ENCODE results near the gene OTC. TPM values are rescaled to one million over a fixed set of nuclear protein-coding genes. Genes with fewer than 3 reads are reported as not detected.
A peak's percentile ranks its signal among the peaks of the same experiment; 100 is the strongest.

The OTC gene
- total RNA-seq, 4 donors from 2014 or later, result 0.15 to 0.57 TPM; not detected in 2

DNA sequence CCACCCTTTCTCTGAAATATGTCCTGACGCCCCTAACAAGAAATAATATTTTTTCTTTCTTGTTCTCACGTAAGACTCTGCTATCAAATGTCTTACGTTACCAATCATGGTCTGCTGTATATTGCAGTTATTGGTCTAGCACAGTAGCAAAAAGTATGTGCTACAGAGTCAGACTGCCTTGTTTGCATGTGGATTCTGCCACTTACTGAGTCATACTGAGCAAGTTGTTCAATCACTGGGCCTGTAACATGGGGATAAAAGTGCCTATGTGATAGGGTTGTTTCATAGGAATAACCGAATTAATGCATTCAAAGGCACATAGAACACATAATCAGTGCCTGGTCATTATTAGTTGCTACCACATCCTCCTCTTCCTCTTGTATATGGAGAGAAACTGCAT is 39.2 kb upstream of the OTC start:
- no peak for TF ChIP-seq POLR2A (IDR thresholded peaks at IDR 0.05)
- TF ChIP-seq, protein P1, sequence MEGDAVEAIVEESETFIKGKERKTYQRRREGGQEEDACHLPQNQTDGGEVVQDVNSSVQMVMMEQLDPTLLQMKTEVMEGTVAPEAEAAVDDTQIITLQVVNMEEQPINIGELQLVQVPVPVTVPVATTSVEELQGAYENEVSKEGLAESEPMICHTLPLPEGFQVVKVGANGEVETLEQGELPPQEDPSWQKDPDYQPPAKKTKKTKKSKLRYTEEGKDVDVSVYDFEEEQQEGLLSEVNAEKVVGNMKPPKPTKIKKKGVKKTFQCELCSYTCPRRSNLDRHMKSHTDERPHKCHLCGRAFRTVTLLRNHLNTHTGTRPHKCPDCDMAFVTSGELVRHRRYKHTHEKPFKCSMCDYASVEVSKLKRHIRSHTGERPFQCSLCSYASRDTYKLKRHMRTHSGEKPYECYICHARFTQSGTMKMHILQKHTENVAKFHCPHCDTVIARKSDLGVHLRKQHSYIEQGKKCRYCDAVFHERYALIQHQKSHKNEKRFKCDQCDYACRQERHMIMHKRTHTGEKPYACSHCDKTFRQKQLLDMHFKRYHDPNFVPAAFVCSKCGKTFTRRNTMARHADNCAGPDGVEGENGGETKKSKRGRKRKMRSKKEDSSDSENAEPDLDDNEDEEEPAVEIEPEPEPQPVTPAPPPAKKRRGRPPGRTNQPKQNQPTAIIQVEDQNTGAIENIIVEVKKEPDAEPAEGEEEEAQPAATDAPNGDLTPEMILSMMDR (IDR thresholded peaks at IDR 0.05), result no peak
- Histone ChIP-seq H3K4me1 (no peaks in the 10 kb centered on the region), H3K4me3 (no peak overlapping the region), H3K36me3 (peaks cover 0 to 34% (median 0%) of the 10 kb centered on the region in 3 donors), H3K9me3 (no peaks in the 10 kb centered on the region), H3K27ac (no peak overlapping the region), H3K27me3 (no peaks in the 10 kb centered on the region)
- 75 to 97% methylated on average over 3 to 4 of the region's 4 CpGs for WGBS, 2 donors
- no peak for DNase-seq
- intact Hi-C loops (cut with DNase I), result no loop called here

DNA sequence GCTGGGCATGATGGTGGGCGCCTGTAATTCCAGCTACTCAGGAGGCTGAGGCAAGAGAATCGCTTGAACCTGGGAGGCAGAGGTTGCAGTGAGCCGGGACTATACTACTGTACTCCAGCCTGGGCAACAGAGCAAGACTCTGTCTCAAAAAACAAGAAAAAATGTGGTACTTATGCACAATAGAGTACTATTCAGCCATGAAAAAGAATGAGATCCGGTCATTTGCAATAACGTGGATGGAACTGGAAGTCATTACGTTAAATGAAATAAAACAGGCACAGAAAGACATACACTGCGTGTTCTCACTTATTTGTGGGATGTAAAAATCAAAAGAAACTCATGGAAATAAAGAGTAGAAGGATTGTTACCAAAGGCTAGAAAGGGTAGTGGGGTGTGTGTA is 37.2 kb upstream of the OTC start:
- H3K4me3 ChIP-seq, result no peak overlapping the region
- no peak for DNase-seq
- H3K27ac ChIP-seq, result no peak overlapping the region
- no peaks in the 10 kb centered on the region for H3K9me3 ChIP-seq
- no peaks in the 10 kb centered on the region for H3K27me3 ChIP-seq
- no peaks in the 10 kb centered on the region for H3K4me1 ChIP-seq
- TF ChIP-seq POLR2A (IDR thresholded peaks at IDR 0.05), result no peak
- TF ChIP-seq, protein P1 (IDR thresholded peaks at IDR 0.05), result no peak
- peaks cover 0 to 24% (median 0%) of the 10 kb centered on the region in 3 donors for H3K36me3 ChIP-seq
- intact Hi-C loops (cut with DNase I), result no loop called here
- 85 to 98% methylated on average over 5 to 7 of the region's 7 CpGs for WGBS, 2 donors

GRCh38 chrX:38318196-38318595 is 34.2 kb upstream of the OTC start:
- intact Hi-C loops (cut with DNase I), result no loop called here
- Histone ChIP-seq H3K27me3 (no peaks in the 10 kb centered on the region), H3K4me1 (no peaks in the 10 kb centered on the region), H3K36me3 (peaks cover 0 to 26% (median 0%) of the 10 kb centered on the region in 3 donors), H3K9me3 (no peaks in the 10 kb centered on the region), H3K4me3 (no peak overlapping the region), H3K27ac (no peak overlapping the region)
- 62 to 90% methylated on average over 3 of the region's 3 CpGs for WGBS, 2 donors
- no peak for TF ChIP-seq POLR2A (IDR thresholded peaks at IDR 0.05)
- TF ChIP-seq, protein P1 (IDR thresholded peaks at IDR 0.05), result no peak
- no peak for DNase-seq

GRCh38 chrX:38318606-38319005 is 33.8 kb upstream of the OTC start:
- TF ChIP-seq, protein P1 (IDR thresholded peaks at IDR 0.05), result no peak
- TF ChIP-seq POLR2A (IDR thresholded peaks at IDR 0.05), result no peak
- intact Hi-C loops (cut with DNase I), result no loop called here

DNA sequence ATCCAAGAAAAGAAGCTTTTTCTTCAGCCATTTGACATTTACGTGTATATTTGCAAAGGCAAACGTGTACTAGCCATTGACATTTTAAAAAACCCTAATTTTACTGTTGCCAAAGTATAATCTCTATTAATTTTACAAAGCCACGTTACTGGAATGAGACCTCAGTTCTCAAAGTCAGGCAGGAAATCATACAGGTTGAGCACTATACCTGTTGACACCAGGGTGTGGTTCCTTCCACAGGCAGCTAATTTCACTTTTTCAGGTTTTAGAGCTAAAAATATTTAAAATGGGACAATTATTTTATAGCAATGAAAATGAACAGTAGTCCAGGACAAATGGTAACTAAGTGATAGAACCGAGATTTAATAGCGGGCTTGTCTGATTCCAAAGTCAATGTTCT is 31.6 kb upstream of the OTC start:
- intact Hi-C loops (cut with DNase I), result no loop called here
- 68 to 83% methylated on average over 5 of the region's 5 CpGs for WGBS, 2 donors
- Histone ChIP-seq H3K27ac (no peak overlapping the region), H3K9me3 (no peaks in the 10 kb centered on the region), H3K27me3 (no peaks in the 10 kb centered on the region), H3K4me1 (no peaks in the 10 kb centered on the region), H3K36me3 (peaks cover 0 to 17% (median 0%) of the 10 kb centered on the region in 3 donors), H3K4me3 (no peak overlapping the region)
- DNase-seq, result no peak
- TF ChIP-seq POLR2A (IDR thresholded peaks at IDR 0.05), result no peak

More at GRCh38 chrX:38318606-38319005, 33.8 kb upstream of the OTC start:
- H3K36me3 ChIP-seq, result peaks cover 0 to 26% (median 0%) of the 10 kb centered on the region in 3 donors
- no peak overlapping the region for H3K27ac ChIP-seq
- WGBS, 2 donors, result 30 to 67% methylated on average over 4 of the region's 4 CpGs
- H3K4me1 ChIP-seq, result no peaks in the 10 kb centered on the region
- no peak overlapping the region for H3K4me3 ChIP-seq
- no peak for DNase-seq
- H3K9me3 ChIP-seq, result no peaks in the 10 kb centered on the region
- no peaks in the 10 kb centered on the region for H3K27me3 ChIP-seq

DNA sequence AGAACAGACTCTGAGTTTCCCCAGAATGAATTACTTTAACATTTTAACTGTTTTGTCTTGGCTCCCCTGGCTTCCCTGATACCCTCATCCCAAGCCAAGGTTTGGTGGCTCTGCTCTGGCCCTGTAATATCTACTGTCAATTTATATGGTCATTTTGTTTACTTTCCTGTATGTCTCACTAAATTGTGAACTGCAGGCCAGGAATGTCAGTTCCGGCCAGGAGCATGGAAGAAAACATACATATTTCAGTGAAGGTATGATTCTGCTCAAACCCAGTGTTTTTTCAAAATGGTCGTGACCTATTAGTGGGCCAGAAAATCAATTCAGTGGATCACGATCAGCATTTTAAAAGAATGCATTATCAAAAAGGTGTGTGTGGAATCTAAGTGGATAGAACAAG is 26.3 kb upstream of the OTC start:
- 55 to 58% methylated on average over 2 to 3 of the region's 3 CpGs for WGBS, 2 donors
- H3K9me3 ChIP-seq, result peaks cover 0 to 3% (median 0%) of the 10 kb centered on the region in 3 donors
- peaks cover 0 to 1% (median 0%) of the 10 kb centered on the region in 3 donors for H3K36me3 ChIP-seq
- H3K27me3 ChIP-seq, result no peaks in the 10 kb centered on the region
- intact Hi-C loops (cut with DNase I), result no loop called here
- peaks cover 0 to 10% (median 0%) of the 10 kb centered on the region in 3 donors for H3K4me1 ChIP-seq
- TF ChIP-seq POLR2A (IDR thresholded peaks at IDR 0.05), result no peak
- TF ChIP-seq, protein P1 (IDR thresholded peaks at IDR 0.05), result no peak
- H3K4me3 ChIP-seq, result peak overlapping the region in 3 of 4 donors; percentile 61 to 71 (median 69)
- peak overlapping the region in 3 of 4 donors; percentile 85 to 92 (median 86) for H3K27ac ChIP-seq
- no peak for DNase-seq

Data from esophagus squamous epithelium (tissue), 5 donors.